22Rv1 (cell line): ENCODE data around the gene WAC.

Experiments
- ZFX ChIP-seq: fragments of 450-650 bp; IDR thresholded peaks from 2 replicates; pipeline ENCODE4 v1.6.1; 2017; ENCODE audit warnings: antibody characterized with exemption, borderline replicate concordance
- TF ChIP-seq, protein P1 (sequence below): fragments of 450-650 bp; IDR thresholded peaks from 2 replicates; pipeline ENCODE4 v1.5.1; 2017; ENCODE audit warnings: mild to moderate bottlenecking

DNA sequence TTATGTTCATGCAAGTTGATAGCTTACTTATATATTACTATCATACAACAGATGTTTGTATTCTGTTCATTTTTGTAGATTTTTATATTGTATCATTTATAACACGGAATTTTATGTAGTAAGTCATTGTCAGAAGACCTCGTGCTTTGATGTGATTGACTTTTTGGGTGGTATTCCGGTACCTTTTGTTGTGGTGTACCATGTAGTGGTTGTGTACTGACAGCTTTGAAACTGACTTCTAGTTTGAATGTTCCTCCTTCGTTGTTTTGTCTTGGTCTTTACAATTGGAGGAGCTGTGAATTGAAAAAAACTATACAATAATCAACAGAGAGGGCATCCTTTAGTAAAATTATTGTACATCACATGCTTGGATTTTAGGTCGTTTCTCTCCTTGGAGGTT, 61.5 kb downstream of the WAC start:
- TF ChIP-seq, protein P1, sequence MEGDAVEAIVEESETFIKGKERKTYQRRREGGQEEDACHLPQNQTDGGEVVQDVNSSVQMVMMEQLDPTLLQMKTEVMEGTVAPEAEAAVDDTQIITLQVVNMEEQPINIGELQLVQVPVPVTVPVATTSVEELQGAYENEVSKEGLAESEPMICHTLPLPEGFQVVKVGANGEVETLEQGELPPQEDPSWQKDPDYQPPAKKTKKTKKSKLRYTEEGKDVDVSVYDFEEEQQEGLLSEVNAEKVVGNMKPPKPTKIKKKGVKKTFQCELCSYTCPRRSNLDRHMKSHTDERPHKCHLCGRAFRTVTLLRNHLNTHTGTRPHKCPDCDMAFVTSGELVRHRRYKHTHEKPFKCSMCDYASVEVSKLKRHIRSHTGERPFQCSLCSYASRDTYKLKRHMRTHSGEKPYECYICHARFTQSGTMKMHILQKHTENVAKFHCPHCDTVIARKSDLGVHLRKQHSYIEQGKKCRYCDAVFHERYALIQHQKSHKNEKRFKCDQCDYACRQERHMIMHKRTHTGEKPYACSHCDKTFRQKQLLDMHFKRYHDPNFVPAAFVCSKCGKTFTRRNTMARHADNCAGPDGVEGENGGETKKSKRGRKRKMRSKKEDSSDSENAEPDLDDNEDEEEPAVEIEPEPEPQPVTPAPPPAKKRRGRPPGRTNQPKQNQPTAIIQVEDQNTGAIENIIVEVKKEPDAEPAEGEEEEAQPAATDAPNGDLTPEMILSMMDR, result no peak
- TF ChIP-seq ZFX, result no peak
